SU-DHL-6 (cell line): ENCODE results near the gene CRACR2A.

Source experiments
- H2AFZ ChIP-seq: fragments of 200-600 bp; sonication (generic); 2 replicates; pipeline ENCODE4 v1.6.1; 2014; ENCODE audit warnings: low read depth, mild to moderate bottlenecking, moderate library complexity, mixed read lengths, antibody characterized with exemption, low read length; ENCODE audit not compliant: severe bottlenecking
- H3F3A ChIP-seq: fragments of 200-600 bp; shearing (Covaris generic); 2 replicates; pipeline ENCODE4 v1.6.0; 2016; ENCODE audit warnings: antibody characterized with exemption, mild to moderate bottlenecking; ENCODE audit not compliant: insufficient read depth
- H3K27ac ChIP-seq: fragments of 200-600 bp; sonication (generic); 2 replicates; pipeline ENCODE4 v1.5.1; 2016; ENCODE audit warnings: low read depth, mild to moderate bottlenecking, low read length, moderate library complexity, mixed read lengths
- H3K27me3 ChIP-seq: fragments of 200-600 bp; sonication (generic), shearing (Covaris generic); 2 replicates; pipeline ENCODE4 v1.6.0; 2014; ENCODE audit warnings: mild to moderate bottlenecking, low read length
- H3K36me3 ChIP-seq: fragments of 200-600 bp; sonication (generic); 2 replicates; pipeline ENCODE4 v1.6.1; 2014; ENCODE audit warnings: mild to moderate bottlenecking, low read length, mixed read lengths
- H3K4me2 ChIP-seq: fragments of 300-600, 200-600 bp; shearing (Covaris generic), sonication (generic); 2 replicates; pipeline ENCODE4 v1.6.0; 2014; ENCODE audit warnings: low read length, low read depth, mild to moderate bottlenecking; ENCODE audit not compliant: poor library complexity, severe bottlenecking
- H3K4me3 ChIP-seq: fragments of 200-600 bp; sonication (generic); 2 replicates; pipeline ENCODE4 v1.5.1; 2014; ENCODE audit warnings: antibody characterized with exemption, low read length, mild to moderate bottlenecking, mixed read lengths; ENCODE audit not compliant: insufficient read depth, poor library complexity, severe bottlenecking
- H3K79me2 ChIP-seq: fragments of 200-600 bp; sonication (generic); 2 replicates; pipeline ENCODE4 v1.6.1; 2014; ENCODE audit warnings: mild to moderate bottlenecking, low read length, moderate library complexity; ENCODE audit not compliant: insufficient read depth
- H3K9ac ChIP-seq: fragments of 200-600 bp; sonication (generic); 2 replicates; pipeline ENCODE4 v1.7.0; 2014; ENCODE audit warnings: mild to moderate bottlenecking, low read length
- H3K9me2 ChIP-seq: fragments of 200-600 bp; sonication (generic); replicated peaks from 2 replicates; pipeline ENCODE4 v1.6.1; 2014; ENCODE audit warnings: low read length; ENCODE audit not compliant: insufficient read depth
- H3K9me3 ChIP-seq: fragments of 200-600 bp; sonication (generic); 2 replicates; pipeline ENCODE4 v1.6.1; 2014; ENCODE audit warnings: low read length, mixed read lengths; ENCODE audit not compliant: insufficient read depth
- H4K20me1 ChIP-seq: fragments of 200-600 bp; sonication (generic); 2 replicates; pipeline ENCODE4 v1.6.1; 2014; ENCODE audit warnings: low read depth, mild to moderate bottlenecking, antibody characterized with exemption, low read length, moderate library complexity, mixed read lengths
- CTCF ChIP-seq: fragments of 200-600 bp; sonication (generic); IDR thresholded peaks from one replicate; pipeline ENCODE4 v1.5.1; 2017; ENCODE audit warnings: antibody characterized with exemption, mild to moderate bottlenecking, low read length, moderate library complexity; ENCODE audit not compliant: insufficient read depth, poor library complexity, severe bottlenecking
- EZH2phosphoT487 ChIP-seq: fragments of 200-600 bp; sonication (generic), shearing (Covaris generic); conservative IDR thresholded peaks from 2 replicates; pipeline ENCODE4 v1.6.1; 2018; ENCODE audit warnings: mild to moderate bottlenecking, antibody characterized with exemption, low read length, moderate library complexity, mixed read lengths

Gene CRACR2A

GRCh38 chr12:3630621-3631271, 122.2 kb downstream of the CRACR2A start:
- Histone ChIP-seq H3K79me2 (no peaks in the 10 kb centered on the region), H3K4me3 (no peak overlapping the region), H2AFZ (no peak overlapping the region), H4K20me1 (no peaks in the 10 kb centered on the region), H3K36me3 (0 out of 2 replicates have a peak, but pooled peaks cover 3% of the 10 kb centered on the region), H3K27me3 (no peaks in the 10 kb centered on the region), H3K4me2 (no peak overlapping the region), H3K9ac (no peak overlapping the region), H3K27ac (no peak overlapping the region), H3F3A (no peaks in the 10 kb centered on the region), H3K9me2 (no peaks in the 10 kb centered on the region), H3K9me3 (no peaks in the 10 kb centered on the region)
- TF ChIP-seq EZH2phosphoT487: no peak
- TF ChIP-seq CTCF: no peak

- no peak overlapping the region for H3K4me2 ChIP-seq
- no peak overlapping the region for H3K4me3 ChIP-seq
- H3K9ac ChIP-seq: no peak overlapping the region
- no peaks in the 10 kb centered on the region for H3F3A ChIP-seq
- no peaks in the 10 kb centered on the region for H4K20me1 ChIP-seq
- H3K79me2 ChIP-seq: no peaks in the 10 kb centered on the region
- no peak overlapping the region for H3K27ac ChIP-seq
- TF ChIP-seq CTCF: no peak
- no peak for TF ChIP-seq EZH2phosphoT487
- no peaks in the 10 kb centered on the region for H3K27me3 ChIP-seq
- no peaks in the 10 kb centered on the region for H3K9me3 ChIP-seq
- no peaks in the 10 kb centered on the region for H3K9me2 ChIP-seq
- 0 out of 2 replicates have a peak, but pooled peaks cover 3% of the 10 kb centered on the region for H3K36me3 ChIP-seq
- no peak overlapping the region for H2AFZ ChIP-seq
Observed at GRCh38 chr12:3630111-3630510, 122.8 kb downstream of the CRACR2A start.

- no peak overlapping the region for H3K27ac ChIP-seq
- no peaks in the 10 kb centered on the region for H3K9me3 ChIP-seq
- no peaks in the 10 kb centered on the region for H3K27me3 ChIP-seq
- no peak overlapping the region for H3K4me2 ChIP-seq
- no peak overlapping the region for H2AFZ ChIP-seq
- no peaks in the 10 kb centered on the region for H3K79me2 ChIP-seq
- H3K36me3 ChIP-seq: 0 out of 2 replicates have a peak, but pooled peaks cover 3% of the 10 kb centered on the region
- H4K20me1 ChIP-seq: no peaks in the 10 kb centered on the region
- no peak overlapping the region for H3K4me3 ChIP-seq
- H3F3A ChIP-seq: no peaks in the 10 kb centered on the region
- no peaks in the 10 kb centered on the region for H3K9me2 ChIP-seq
- H3K9ac ChIP-seq: no peak overlapping the region
- TF ChIP-seq CTCF (no peak), EZH2phosphoT487 (no peak)
Observed at GRCh38 chr12:3629057-3629830, 123.7 kb downstream of the CRACR2A start.
